HepG2 (cell line): ENCODE measurements around the gene CLIC1. TPM values are rescaled to one million over a fixed set of nuclear protein-coding genes. Genes with fewer than 3 reads are reported as not detected.

ENCODE experiments used
- ATF6 ChIP-seq: sonication (generic); formaldehyde crosslinking; conservative IDR thresholded peaks from 2 replicates; pipeline ENCODE4 v1.4.0; 2020; ENCODE audit warnings: missing genetic modification reagents
- CC2D1A ChIP-seq: sonication (generic); formaldehyde crosslinking; IDR thresholded peaks from 2 replicates; pipeline ENCODE4 v1.8.1; 2023; ENCODE audit warnings: mild to moderate bottlenecking, missing genetic modification reagents
- CEBPB ChIP-seq: IDR thresholded peaks from 2 replicates; pipeline ENCODE4 v1.6.1; 2011; ENCODE audit warnings: low read depth, low read length, improper control_type of control experiment, borderline replicate concordance
- DNMT3B ChIP-seq: conservative IDR thresholded peaks from 2 replicates; pipeline ENCODE4 v1.6.1; 2016; ENCODE audit warnings: missing biosample characterization, control low read depth
- FOXJ3 ChIP-seq: sonication (generic); formaldehyde crosslinking; IDR thresholded peaks from 2 replicates; pipeline ENCODE4 v1.4.0; 2020; ENCODE audit warnings: missing genetic modification reagents, mild to moderate bottlenecking, borderline replicate concordance
- HES4 ChIP-seq: sonication (generic); formaldehyde crosslinking; IDR thresholded peaks from 2 replicates; pipeline ENCODE4 v1.9.0; 2021; ENCODE audit warnings: mild to moderate bottlenecking, missing genetic modification reagents, borderline replicate concordance
- HNF1B ChIP-seq: sonication (generic); formaldehyde crosslinking; IDR thresholded peaks from 2 replicates; pipeline ENCODE4 v1.5.1; 2020; ENCODE audit warnings: mild to moderate bottlenecking, moderate library complexity, missing genetic modification reagents
- NFIC ChIP-seq: IDR thresholded peaks from 2 replicates; pipeline ENCODE4 v1.6.1; 2012; ENCODE audit warnings: mild to moderate bottlenecking, low read length, inconsistent platforms
- PLSCR1 ChIP-seq: sonication (generic); formaldehyde crosslinking; IDR thresholded peaks from 2 replicates; pipeline ENCODE4 v1.5.0; 2020; ENCODE audit warnings: missing genetic modification reagents, mild to moderate bottlenecking, borderline replicate concordance
- POLR2G ChIP-seq: fragments of 200-400 bp; formaldehyde crosslinking; IDR thresholded peaks from 2 replicates; pipeline ENCODE4 v1.6.1; 2018; ENCODE audit warnings: mild to moderate bottlenecking, low read depth, low read length, moderate library complexity
- PREB ChIP-seq: sonication (generic); formaldehyde crosslinking; IDR thresholded peaks from 2 replicates; pipeline ENCODE4 v1.4.0; 2020; ENCODE audit warnings: missing genetic modification reagents
- SALL2 ChIP-seq: sonication (generic); formaldehyde crosslinking; IDR thresholded peaks from 2 replicates; pipeline ENCODE4 v1.8.1; 2023; ENCODE audit warnings: mild to moderate bottlenecking, missing genetic modification reagents, inconsistent platforms
- TFE3 ChIP-seq: IDR thresholded peaks from 2 replicates; pipeline ENCODE4 v1.6.1; 2016
- TRIM22 ChIP-seq: fragments of 450-650 bp; IDR thresholded peaks from 2 replicates; pipeline ENCODE4 v1.6.1; 2017
- ZBTB44 ChIP-seq: sonication (generic); formaldehyde crosslinking; IDR thresholded peaks from 2 replicates; pipeline ENCODE4 v1.4.0; 2020; ENCODE audit warnings: missing genetic modification reagents
- ZFP36 ChIP-seq: fragments of 150-350 bp; IDR thresholded peaks from 2 replicates; pipeline ENCODE4 v1.6.1; 2018; ENCODE audit warnings: borderline replicate concordance, low read length, low read depth; ENCODE audit not compliant: partially characterized antibody
- ZNF225 ChIP-seq: sonication (generic); formaldehyde crosslinking; IDR thresholded peaks from 2 replicates; pipeline ENCODE4 v1.4.0; 2020; ENCODE audit warnings: mild to moderate bottlenecking, missing genetic modification reagents
- ZNF580 ChIP-seq: IDR thresholded peaks from 2 replicates; pipeline ENCODE4 v1.6.1; 2016; ENCODE audit warnings: low read depth, borderline replicate concordance
- ZNF672 ChIP-seq: sonication (generic); formaldehyde crosslinking; IDR thresholded peaks from 2 replicates; pipeline ENCODE4 v1.8.1; 2022; ENCODE audit warnings: missing genetic modification reagents
- polyA plus RNA-seq, 8 experiments: library from polyadenylated mRNA; depleted of rRNA in 3 of 8; stranded (reverse) in 7 of 8; unstranded in 1 of 8; fragments of >200 nt; fragmentation: Illumina TruSeq in 4 of 8; extraction: Trizol in 4 of 8; gene quantifications; 2 replicates each; pipeline versions ENCODE4 v1.2.1 to v1.2.3, GENCODE V29; 2011 to 2016; ENCODE audit warnings: low read depth in 4 of 8, missing spikeins in 1 of 8, mixed read lengths in 1 of 8; ENCODE audit not compliant: insufficient read depth in 1 of 8
- total RNA-seq, 5 experiments: library from RNA; depleted of rRNA; stranded (reverse); fragments of >200 nt; fragmentation: Illumina TruSeq; extraction: Trizol; gene quantifications; 2 replicates each; pipeline ENCODE4 v1.2.3, GENCODE V29; 2016; ENCODE audit warnings: low read depth in 1 of 5

CLIC1 gene
- total and polyA plus RNA-seq, 2 of the 13 experiments (the other 11 are each of a cell fraction or from before 2014, with no cell fraction given): 602 to 891 TPM

- TF ChIP-seq FOXJ3 (CRISPR knock-in tag): peak; percentile 68
- no peak; the same call in 1 of the 2 replicates for TF ChIP-seq DNMT3B (CRISPR knock-in tag)
- TF ChIP-seq TFE3 (CRISPR knock-in tag): peak; percentile 55
- TF ChIP-seq NFIC: no peak
- peak; percentile 72 for TF ChIP-seq HNF1B
- no peak for TF ChIP-seq ZNF225 (CRISPR knock-in tag)
- TF ChIP-seq ATF6 (CRISPR knock-in tag): no peak
- TF ChIP-seq TRIM22: no peak
- TF ChIP-seq PLSCR1 (CRISPR knock-in tag): no peak
- TF ChIP-seq CC2D1A (CRISPR knock-in tag): no peak
- no peak for TF ChIP-seq ZFP36
- TF ChIP-seq ZBTB44 (CRISPR knock-in tag): no peak
- TF ChIP-seq HES4 (CRISPR knock-in tag): no peak
- no peak for TF ChIP-seq ZNF580 (CRISPR knock-in tag)
- no peak for TF ChIP-seq PREB (CRISPR knock-in tag)
- TF ChIP-seq ZNF672 (CRISPR knock-in tag): no peak
- TF ChIP-seq SALL2 (CRISPR knock-in tag): 0 out of 2 replicates have a peak, but pooled peaks have one; percentile 53
- TF ChIP-seq POLR2G: peak; percentile 72
- no peak for TF ChIP-seq CEBPB
Measured at GRCh38 chr6:31737315-31737990, 1.1 kb upstream of the CLIC1 start (continued).
